Caco-2 (cell line): ENCODE results near the gene POLRMT. TPM values are rescaled to one million over a fixed set of nuclear protein-coding genes. Genes with fewer than 3 reads are reported as not detected.

ENCODE experiments used
- BruUV-seq: library from RNA; stranded (reverse); fragments of 400-500 nt; replicated peaks from 2 replicates; lab custom pipeline; 2021; lab: Mats Ljungman, UMichigan
- CTCF ChIA-PET: fragments of 300-600 bp; sonication (Branson Sonifier 250); formaldehyde crosslinking; loops from one replicate; lab custom pipeline; 2022; ENCODE audit warnings: antibody characterized with exemption; lab: Charles Lee
- POLR2A ChIA-PET: fragments of 300-600 bp; sonication (Branson Sonifier 250); formaldehyde crosslinking; loops from one replicate; lab custom pipeline; 2022; ENCODE audit warnings: antibody characterized with exemption; lab: Charles Lee
- DNase-seq, 2 experiments: peaks; one replicate each; pipeline versions ENCODE4 v3.0.0 to v3.0.0-alpha.2; 2020 to 2022
- H3K27me3 ChIP-seq: replicated peaks from 2 replicates; pipeline ENCODE4 v1.6.0; 2011; ENCODE audit warnings: low read length; ENCODE audit not compliant: control insufficient read depth, insufficient read depth
- H3K36me3 ChIP-seq: 2 replicates; pipeline ENCODE4 v1.5.1; 2011; ENCODE audit warnings: low read length; ENCODE audit not compliant: control insufficient read depth, insufficient read depth
- H3K4me1 ChIP-seq: fragments of 250-450 bp; sonication (Bioruptor Pico); 2 replicates; pipeline ENCODE4 v1.5.1; 2020; ENCODE audit warnings: mild to moderate bottlenecking
- H3K4me3 ChIP-seq: 2 replicates; pipeline ENCODE4 v1.5.1; 2011; ENCODE audit warnings: low read depth, mild to moderate bottlenecking, control low read depth, low read length
- H3K9me3 ChIP-seq: fragments of 250-450 bp; sonication (Bioruptor Pico); 2 replicates; pipeline ENCODE4 v1.5.1; 2020; ENCODE audit warnings: mild to moderate bottlenecking, moderate library complexity
- H3K27ac Mint-ChIP-seq: one replicate; pipeline ENCODE4 v1.8.0; 2022; ENCODE audit warnings: mixed read lengths; ENCODE audit not compliant: unreplicated experiment
- H3K27me3 Mint-ChIP-seq: one replicate; pipeline ENCODE4 v1.8.0; 2022; ENCODE audit warnings: mixed read lengths; ENCODE audit not compliant: insufficient read depth, unreplicated experiment
- H3K36me3 Mint-ChIP-seq: one replicate; pipeline ENCODE4 v1.8.0; 2022; ENCODE audit warnings: mild to moderate bottlenecking, mixed read lengths; ENCODE audit not compliant: insufficient read depth, unreplicated experiment
- H3K4me1 Mint-ChIP-seq: one replicate; pipeline ENCODE4 v1.8.0; 2022; ENCODE audit warnings: low read depth, mixed read lengths; ENCODE audit not compliant: unreplicated experiment
- H3K4me3 Mint-ChIP-seq: one replicate; pipeline ENCODE4 v1.8.0; 2022; ENCODE audit warnings: mild to moderate bottlenecking, moderate library complexity, mixed read lengths; ENCODE audit not compliant: unreplicated experiment
- H3K9me3 Mint-ChIP-seq: one replicate; pipeline ENCODE4 v1.8.0; 2022; ENCODE audit warnings: mixed read lengths; ENCODE audit not compliant: unreplicated experiment
- CTCF ChIP-seq, 2 experiments: fragments of 200-600 bp in 1 of 2; IDR thresholded peaks; 1 replicate in 1 of 2; 2 replicates in 1 of 2; pipeline versions ENCODE4 v1.5.1 to v1.8.0; 2011 to 2022; ENCODE audit warnings: antibody characterized with exemption in 1 of 2, control low read depth in 1 of 2, inconsistent platforms in 1 of 2, low read depth in 1 of 2, low read length in 1 of 2, mild to moderate bottlenecking in 1 of 2, moderate library complexity in 1 of 2; ENCODE audit not compliant: insufficient read depth in 1 of 2, severe bottlenecking in 1 of 2, unreplicated experiment in 1 of 2
- intact Hi-C: fragments of 100-400 bp; cut with micrococcal nuclease; formaldehyde crosslinking; loops from one replicate; pipeline ENCODE4 v1.10.0; 2022; ENCODE audit not compliant: unreplicated experiment
- total RNA-seq: library from RNA; stranded (reverse); gene quantifications from 2 replicates; pipeline ENCODE4 v1.2.3, GENCODE V29; 2022

The POLRMT gene
- total RNA-seq, 1 experiment from 2014 or later = 95.8 TPM

DNA sequence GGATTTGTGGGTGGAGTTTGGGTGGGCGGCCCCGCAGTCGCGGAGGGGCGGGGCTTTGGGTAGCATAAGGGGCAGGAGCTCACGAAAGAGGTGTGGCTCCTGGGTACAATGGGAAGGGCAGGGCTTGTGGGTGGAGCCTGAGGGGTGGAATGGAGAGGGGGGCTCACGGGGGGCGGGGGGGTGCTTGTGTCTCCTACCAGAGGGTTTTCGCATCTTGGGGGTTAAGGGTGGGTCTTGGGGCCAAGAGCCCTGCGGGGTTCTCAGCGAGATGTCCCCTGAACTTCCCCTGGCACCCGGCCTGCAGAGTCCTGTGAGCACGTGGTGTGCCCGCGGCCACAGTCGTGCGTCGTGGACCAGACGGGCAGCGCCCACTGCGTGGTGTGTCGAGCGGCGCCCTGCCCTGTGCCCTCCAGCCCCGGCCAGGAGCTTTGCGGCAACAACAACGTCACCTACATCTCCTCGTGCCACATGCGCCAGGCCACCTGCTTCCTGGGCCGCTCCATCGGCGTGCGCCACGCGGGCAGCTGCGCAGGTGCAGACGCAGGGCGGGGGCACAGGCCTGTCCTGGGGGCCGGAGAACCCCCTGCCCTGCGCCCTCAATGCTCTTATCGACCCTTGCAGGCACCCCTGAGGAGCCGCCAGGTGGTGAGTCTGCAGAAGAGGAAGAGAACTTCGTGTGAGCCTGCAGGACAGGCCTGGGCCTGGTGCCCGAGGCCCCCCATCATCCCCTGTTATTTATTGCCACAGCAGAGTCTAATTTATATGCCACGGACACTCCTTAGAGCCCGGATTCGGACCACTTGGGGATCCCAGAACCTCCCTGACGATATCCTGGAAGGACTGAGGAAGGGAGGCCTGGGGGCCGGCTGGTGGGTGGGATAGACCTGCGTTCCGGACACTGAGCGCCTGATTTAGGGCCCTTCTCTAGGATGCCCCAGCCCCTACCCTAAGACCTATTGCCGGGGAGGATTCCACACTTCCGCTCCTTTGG, 48.0 kb upstream of the POLRMT start:
- no peaks in the 10 kb centered on the region for H3K9me3 ChIP-seq
- ChIA-PET POLR2A (interaction anchor here (0.8 kb wide), 1 partner anchor 12 kb away, joined by 4 read pairs; no protein-coding TSS in a partner anchor), CTCF (interaction anchor here (0.5 to 0.9 kb wide), 3 partner anchors 10 to 72 kb away, joined by 3 to 11 read pairs (median 4); no protein-coding TSS in a partner anchor)
- H3K4me3 ChIP-seq = no peak overlapping the region
- no peaks in the 10 kb centered on the region for H3K27me3 ChIP-seq
- H3K36me3 ChIP-seq = no peaks in the 10 kb centered on the region; the same call in 1 of the 2 replicates
- Mint-ChIP-seq H3K36me3 (peaks cover 31% of the 10 kb centered on the region), H3K27me3 (no peaks in the 10 kb centered on the region), H3K9me3 (no peaks in the 10 kb centered on the region), H3K4me3 (peak overlapping the region; percentile 75), H3K4me1 (no peaks in the 10 kb centered on the region), H3K27ac (peak overlapping the region; percentile 82)
- intact Hi-C loops = loop anchor here (2.0 kb wide), 1 partner anchor 19 kb away; the partner anchor contains the start of gene RNF126
- no peak for DNase-seq
- no peak for TF ChIP-seq CTCF (IDR thresholded peaks at IDR 0.05; ENCODE audit: insufficient read depth in 1 of 2, low read depth in 1 of 2, low read length in 1 of 2, severe bottlenecking in 1 of 2, unreplicated experiment in 1 of 2)
- peaks cover 6% of the 10 kb centered on the region; the same call in 1 of the 2 replicates for H3K4me1 ChIP-seq
- BruUV-seq = no TSS peak

- Mint-ChIP-seq H3K36me3 (peaks cover 33% of the 10 kb centered on the region), H3K9me3 (no peaks in the 10 kb centered on the region), H3K27ac (peak overlapping the region; percentile 82), H3K27me3 (no peaks in the 10 kb centered on the region), H3K4me3 (peak overlapping the region; percentile 75), H3K4me1 (peaks cover 1% of the 10 kb centered on the region)
- Histone ChIP-seq H3K4me1 (peaks cover 11% of the 10 kb centered on the region), H3K27me3 (no peaks in the 10 kb centered on the region), H3K36me3 (no peaks in the 10 kb centered on the region; the same call in 1 of the 2 replicates), H3K4me3 (peak overlapping the region; percentile 61), H3K9me3 (no peaks in the 10 kb centered on the region)
- POLR2A ChIA-PET = interaction anchor here (0.5 to 1.5 kb wide), 4 partner anchors 12 to 102 kb away, joined by 3 to 6 read pairs (median 4); no protein-coding TSS in a partner anchor
- DNase-seq = peak; percentile 98 to 99
- intact Hi-C loops = loop anchor here (1.0 to 2.0 kb wide), 2 partner anchors 18 to 72 kb away; partner anchors contain the start of gene RNF126
- CTCF ChIA-PET = interaction anchor here (0.5 to 1.6 kb wide), 4 partner anchors 9 to 73 kb away, joined by 3 to 11 read pairs (median 4); no protein-coding TSS in a partner anchor
- BruUV-seq = no TSS peak
- TF ChIP-seq CTCF (IDR thresholded peaks at IDR 0.05; ENCODE audit: insufficient read depth in 1 of 2, low read depth in 1 of 2, low read length in 1 of 2, severe bottlenecking in 1 of 2, unreplicated experiment in 1 of 2) = peak; percentile 23 to 45
These were observed 47.1 kb upstream of the POLRMT start for GRCh38 chr19:680287-681028.
